Breast epithelium (tissue), 3 donors: ENCODE measurements around the gene ZNF846.

Experiments used
- CTCF ChIP-seq, 3 donors: fragments of 450-650 bp; IDR thresholded peaks; one replicate each; pipeline ENCODE4 v1.5.1; 2016 to 2017; ENCODE audit warnings: antibody characterized with exemption in 3 of 3, mild to moderate bottlenecking in 3 of 3, moderate library complexity in 3 of 3
- POLR2A ChIP-seq: fragments of 450-650 bp; IDR thresholded peaks from one replicate; pipeline ENCODE4 v1.6.1; 2016; ENCODE audit warnings: antibody characterized with exemption, mild to moderate bottlenecking, moderate library complexity
- POLR2AphosphoS5 ChIP-seq, 3 donors: sonication (generic); formaldehyde crosslinking; IDR thresholded peaks; one replicate each; pipeline ENCODE4 v1.6.1; 2017; ENCODE audit warnings: antibody characterized with exemption in 3 of 3

GRCh38 chr19:9752701-9753443, 15.7 kb downstream of the ZNF846 start:
- TF ChIP-seq CTCF (IDR thresholded peaks at IDR 0.05) (no peak), POLR2A (no peak), POLR2AphosphoS5 (IDR thresholded peaks at IDR 0.05) (no peak)
